Vagina (tissue), 2 donors: ENCODE measurements around the gene TNNC2.

Experiments
- POLR2A ChIP-seq, 2 donors: fragments of 450-650 bp; IDR thresholded peaks; one replicate each; pipeline ENCODE4 v1.6.1; 2017; ENCODE audit warnings: antibody characterized with exemption in 2 of 2, mild to moderate bottlenecking in 2 of 2, moderate library complexity in 2 of 2
- TF ChIP-seq, protein P1 (sequence below), 3 experiments: fragments of 450-650 bp in 2 of 3; fragments of 200-600 bp in 1 of 3; sonication (generic) in 1 of 3; IDR thresholded peaks; one replicate each; pipeline ENCODE4 v1.5.1; 2017 to 2019; ENCODE audit warnings: antibody characterized with exemption in 3 of 3, mild to moderate bottlenecking in 2 of 3, moderate library complexity in 2 of 3

DNA sequence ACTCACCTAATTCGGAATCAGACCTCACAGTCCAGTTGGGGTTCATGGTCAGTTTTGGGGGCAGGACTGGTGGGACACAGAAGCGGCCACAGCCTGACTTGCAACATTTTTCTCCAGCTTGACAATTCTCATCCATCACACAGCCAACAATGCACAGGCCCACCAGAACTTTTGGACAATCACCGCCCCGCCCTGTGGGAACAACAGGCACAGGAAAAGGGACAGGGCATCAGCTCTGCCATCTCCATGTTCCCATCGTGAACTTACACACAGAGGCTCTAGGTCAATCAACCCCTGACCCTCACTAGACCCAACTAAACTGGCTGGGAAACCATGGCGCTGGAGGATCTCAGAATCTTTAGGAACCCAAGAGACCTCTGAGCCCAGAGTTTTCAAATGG lies 51.7 kb downstream of the TNNC2 start:
- TF ChIP-seq, protein P1, sequence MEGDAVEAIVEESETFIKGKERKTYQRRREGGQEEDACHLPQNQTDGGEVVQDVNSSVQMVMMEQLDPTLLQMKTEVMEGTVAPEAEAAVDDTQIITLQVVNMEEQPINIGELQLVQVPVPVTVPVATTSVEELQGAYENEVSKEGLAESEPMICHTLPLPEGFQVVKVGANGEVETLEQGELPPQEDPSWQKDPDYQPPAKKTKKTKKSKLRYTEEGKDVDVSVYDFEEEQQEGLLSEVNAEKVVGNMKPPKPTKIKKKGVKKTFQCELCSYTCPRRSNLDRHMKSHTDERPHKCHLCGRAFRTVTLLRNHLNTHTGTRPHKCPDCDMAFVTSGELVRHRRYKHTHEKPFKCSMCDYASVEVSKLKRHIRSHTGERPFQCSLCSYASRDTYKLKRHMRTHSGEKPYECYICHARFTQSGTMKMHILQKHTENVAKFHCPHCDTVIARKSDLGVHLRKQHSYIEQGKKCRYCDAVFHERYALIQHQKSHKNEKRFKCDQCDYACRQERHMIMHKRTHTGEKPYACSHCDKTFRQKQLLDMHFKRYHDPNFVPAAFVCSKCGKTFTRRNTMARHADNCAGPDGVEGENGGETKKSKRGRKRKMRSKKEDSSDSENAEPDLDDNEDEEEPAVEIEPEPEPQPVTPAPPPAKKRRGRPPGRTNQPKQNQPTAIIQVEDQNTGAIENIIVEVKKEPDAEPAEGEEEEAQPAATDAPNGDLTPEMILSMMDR (IDR thresholded peaks at IDR 0.05), result no peak
- TF ChIP-seq POLR2A (IDR thresholded peaks at IDR 0.05), result no peak
